ENCODE measurements around the gene SF3A2. TPM values are rescaled to one million over a fixed set of nuclear protein-coding genes. Genes with fewer than 3 reads are reported as not detected.

SF3A2 gene
- total RNA-seq, 1 donor from 2014 or later: 129 TPM

DNA sequence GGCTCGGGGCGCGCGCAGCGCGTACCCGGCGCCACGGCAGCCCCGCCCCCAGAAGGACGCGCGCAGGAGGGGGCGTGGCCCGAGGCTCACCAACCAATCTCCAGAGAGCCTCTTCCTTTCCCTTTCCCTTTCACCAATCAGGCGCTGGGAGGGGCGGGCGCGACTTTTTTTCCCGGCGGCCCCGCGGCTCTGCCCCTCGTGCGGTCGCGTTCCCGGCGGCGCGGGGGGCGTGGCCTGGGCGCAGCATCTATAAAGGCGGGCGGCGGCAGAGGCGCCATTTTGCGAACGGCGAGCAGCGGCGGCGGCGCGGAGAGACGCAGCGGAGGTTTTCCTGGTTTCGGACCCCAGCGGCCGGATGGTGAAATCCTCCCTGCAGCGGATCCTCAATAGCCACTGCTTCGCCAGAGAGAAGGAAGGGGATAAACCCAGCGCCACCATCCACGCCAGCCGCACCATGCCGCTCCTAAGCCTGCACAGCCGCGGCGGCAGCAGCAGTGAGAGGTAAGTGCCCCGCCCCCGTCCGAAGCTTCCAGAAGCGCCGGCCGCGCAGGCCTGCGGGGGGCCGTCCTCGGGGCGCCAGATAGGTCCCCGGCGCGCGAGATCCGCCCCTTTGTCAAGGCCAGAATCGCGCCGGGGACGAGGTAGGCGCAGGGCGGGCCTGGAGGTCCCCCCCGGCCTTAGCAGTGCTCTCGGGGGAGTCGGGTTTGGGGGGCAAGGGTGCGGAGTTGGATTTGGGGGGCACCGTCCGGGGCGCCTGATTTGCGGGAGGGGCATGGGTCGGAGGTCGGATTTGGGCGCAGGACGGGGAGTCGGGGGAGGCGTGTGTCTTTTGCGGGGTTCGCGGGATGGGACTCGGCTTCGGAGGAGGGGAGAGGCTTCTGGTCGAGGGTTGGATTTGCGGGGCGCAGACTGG lies 32.9 kb downstream of the SF3A2 start:
- DNase-seq (ENCODE audit: extremely low spot score, unreplicated experiment): peak; percentile 100
- peaks cover 19% of the 10 kb centered on the region for H3K4me1 Mint-ChIP-seq (ENCODE audit: unreplicated experiment)
- peak overlapping the region; percentile 90 for H3K4me3 Mint-ChIP-seq
- TF ChIP-seq, protein P1, sequence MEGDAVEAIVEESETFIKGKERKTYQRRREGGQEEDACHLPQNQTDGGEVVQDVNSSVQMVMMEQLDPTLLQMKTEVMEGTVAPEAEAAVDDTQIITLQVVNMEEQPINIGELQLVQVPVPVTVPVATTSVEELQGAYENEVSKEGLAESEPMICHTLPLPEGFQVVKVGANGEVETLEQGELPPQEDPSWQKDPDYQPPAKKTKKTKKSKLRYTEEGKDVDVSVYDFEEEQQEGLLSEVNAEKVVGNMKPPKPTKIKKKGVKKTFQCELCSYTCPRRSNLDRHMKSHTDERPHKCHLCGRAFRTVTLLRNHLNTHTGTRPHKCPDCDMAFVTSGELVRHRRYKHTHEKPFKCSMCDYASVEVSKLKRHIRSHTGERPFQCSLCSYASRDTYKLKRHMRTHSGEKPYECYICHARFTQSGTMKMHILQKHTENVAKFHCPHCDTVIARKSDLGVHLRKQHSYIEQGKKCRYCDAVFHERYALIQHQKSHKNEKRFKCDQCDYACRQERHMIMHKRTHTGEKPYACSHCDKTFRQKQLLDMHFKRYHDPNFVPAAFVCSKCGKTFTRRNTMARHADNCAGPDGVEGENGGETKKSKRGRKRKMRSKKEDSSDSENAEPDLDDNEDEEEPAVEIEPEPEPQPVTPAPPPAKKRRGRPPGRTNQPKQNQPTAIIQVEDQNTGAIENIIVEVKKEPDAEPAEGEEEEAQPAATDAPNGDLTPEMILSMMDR (conservative IDR thresholded peaks at IDR 0.05): peak; percentile 65
- peaks cover 12% of the 10 kb centered on the region for H3K36me3 Mint-ChIP-seq
- H3K27me3 Mint-ChIP-seq: no peaks in the 10 kb centered on the region
- H3K27ac Mint-ChIP-seq: peak overlapping the region; percentile 84
- no peaks in the 10 kb centered on the region for H3K9me3 Mint-ChIP-seq

DNA sequence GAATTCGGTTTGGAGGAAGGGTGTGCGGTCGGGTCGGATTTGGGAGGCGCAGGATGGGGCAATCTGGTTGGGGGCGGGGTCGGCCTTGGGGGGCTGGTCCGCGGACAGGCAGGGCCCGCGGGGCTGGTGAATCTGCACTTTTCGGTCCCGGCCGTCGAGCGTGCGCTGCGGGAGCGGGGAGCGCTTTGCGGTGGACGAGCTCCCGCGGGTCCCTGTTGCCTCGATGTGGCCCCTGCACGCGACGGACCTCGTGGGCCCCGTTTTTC lies 33.5 kb downstream of the SF3A2 start:
- Mint-ChIP-seq H3K4me3 (peak overlapping the region; percentile 90), H3K9me3 (no peaks in the 10 kb centered on the region), H3K4me1 (ENCODE audit: unreplicated experiment) (peaks cover 22% of the 10 kb centered on the region), H3K27me3 (no peaks in the 10 kb centered on the region), H3K27ac (no peak overlapping the region), H3K36me3 (peaks cover 14% of the 10 kb centered on the region)
- DNase-seq (ENCODE audit: extremely low spot score, unreplicated experiment): no peak
- TF ChIP-seq, protein P1 (conservative IDR thresholded peaks at IDR 0.05): no peak

DNA sequence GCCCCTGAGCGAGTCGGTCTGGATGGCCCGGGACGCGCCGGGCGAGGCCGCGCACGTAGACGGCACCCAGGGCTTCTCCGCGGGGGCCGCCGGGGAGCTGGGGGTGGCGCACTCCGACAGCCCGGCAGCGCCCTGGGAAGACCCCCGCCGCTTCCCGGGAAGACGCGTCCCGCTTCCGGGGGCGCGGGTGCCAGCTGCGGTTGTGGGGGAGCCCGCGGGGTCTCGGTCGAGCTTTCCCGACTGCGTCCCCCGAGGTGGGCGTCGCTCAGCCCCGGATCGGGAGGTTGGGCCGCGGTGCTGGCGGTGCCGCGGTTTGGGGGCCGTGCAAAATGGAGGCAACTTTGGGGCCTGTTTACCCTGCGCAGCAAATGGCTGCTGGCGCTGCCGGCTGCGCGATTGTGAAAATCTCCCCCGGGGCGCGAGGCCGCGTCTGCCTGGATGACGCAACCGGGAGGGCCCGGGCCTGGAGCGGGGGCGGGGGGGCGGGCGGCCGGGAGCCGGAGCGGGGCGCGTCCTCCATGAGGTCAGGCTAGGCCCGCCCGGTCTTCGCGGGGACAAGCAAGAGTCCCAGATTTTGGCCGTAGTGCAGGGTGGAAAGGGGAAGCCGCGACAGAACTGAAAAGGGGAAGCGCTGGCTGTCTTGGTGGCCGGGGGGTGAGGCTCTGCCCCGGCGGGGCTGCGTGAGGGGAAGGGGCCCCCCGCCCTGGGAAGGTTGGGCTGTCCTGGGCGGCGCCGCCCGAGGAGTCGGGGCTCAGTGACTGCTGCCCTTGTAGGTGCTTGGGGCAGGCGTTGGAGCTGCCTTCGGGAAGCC lies 34.0 kb downstream of the SF3A2 start:
- DNase-seq (ENCODE audit: extremely low spot score, unreplicated experiment): peak; percentile 76
- TF ChIP-seq, protein P1 (conservative IDR thresholded peaks at IDR 0.05): no peak
- peaks cover 15% of the 10 kb centered on the region for H3K36me3 Mint-ChIP-seq
- H3K9me3 Mint-ChIP-seq: no peaks in the 10 kb centered on the region
- H3K4me1 Mint-ChIP-seq (ENCODE audit: unreplicated experiment): peaks cover 24% of the 10 kb centered on the region
- no peaks in the 10 kb centered on the region for H3K27me3 Mint-ChIP-seq
- no peak overlapping the region for H3K27ac Mint-ChIP-seq
- H3K4me3 Mint-ChIP-seq: peak overlapping the region; percentile 91

DNA sequence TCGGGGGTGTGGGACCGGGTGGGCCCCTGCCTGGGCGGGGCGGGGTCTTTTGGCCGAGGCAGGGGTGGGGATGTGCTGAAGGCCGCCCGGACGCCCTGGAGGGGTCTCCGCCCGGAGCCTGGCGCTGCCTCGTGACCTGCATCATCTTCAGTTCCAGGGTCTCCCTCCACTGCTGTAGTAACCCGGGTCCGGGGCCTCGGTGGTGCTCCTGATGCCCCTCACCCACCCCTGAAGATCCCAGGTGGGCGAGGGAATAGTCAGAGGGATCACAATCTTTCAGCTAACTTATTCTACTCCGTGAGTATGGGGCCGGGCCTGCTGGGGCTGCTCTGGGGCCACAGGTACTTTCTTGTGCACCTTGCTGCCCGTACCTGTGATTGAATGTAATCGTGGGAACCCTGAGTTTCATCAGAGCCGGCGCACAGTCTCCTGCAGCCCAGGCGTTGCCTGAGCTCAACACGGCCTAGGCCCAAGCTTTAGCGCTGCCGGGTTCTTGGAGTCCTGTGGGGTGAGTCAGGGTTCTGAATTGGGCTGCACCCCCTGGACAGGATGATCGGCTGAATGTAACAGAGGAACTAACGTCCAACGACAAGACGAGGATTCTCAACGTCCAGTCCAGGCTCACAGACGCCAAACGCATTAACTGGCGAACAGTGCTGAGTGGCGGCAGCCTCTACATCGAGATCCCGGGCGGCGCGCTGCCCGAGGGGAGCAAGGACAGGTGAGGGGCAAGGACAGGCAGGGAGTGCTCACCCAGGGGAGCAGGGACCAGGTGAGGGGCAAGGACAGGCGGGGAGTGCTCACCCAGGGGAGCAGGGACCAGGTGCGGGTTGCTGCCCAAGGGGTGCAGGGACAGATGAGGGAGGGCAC lies 34.8 kb downstream of the SF3A2 start:
- peaks cover 15% of the 10 kb centered on the region for H3K36me3 Mint-ChIP-seq
- no peak for DNase-seq (ENCODE audit: extremely low spot score, unreplicated experiment)
- H3K27ac Mint-ChIP-seq: peak overlapping the region; percentile 93
- TF ChIP-seq, protein P1 (conservative IDR thresholded peaks at IDR 0.05): no peak
- peaks cover 21% of the 10 kb centered on the region for H3K4me1 Mint-ChIP-seq (ENCODE audit: unreplicated experiment)
- no peaks in the 10 kb centered on the region for H3K27me3 Mint-ChIP-seq
- peak overlapping the region; percentile 91 for H3K4me3 Mint-ChIP-seq
- no peaks in the 10 kb centered on the region for H3K9me3 Mint-ChIP-seq

Data from type B pancreatic cell (in vitro differentiated cells).